Measurements from ENCODE around the gene KCNAB2.

- peak in 1 of 3 experiments; percentile 15 for TF ChIP-seq CTCF (IDR thresholded peaks at IDR 0.05)
- no peak for TF ChIP-seq POLR2A (IDR thresholded peaks at IDR 0.05)
- no peak for TF ChIP-seq POLR2AphosphoS5 (IDR thresholded peaks at IDR 0.05; ENCODE audit: insufficient read depth in 1 of 2, low read depth in 1 of 2)
These were observed 63.4 kb downstream of the KCNAB2 start for GRCh38 chr1:6108937-6109614.
